ENCODE data around the gene NUDT7.

GRCh38 chr16:77744141-77744540, 21.8 kb downstream of the NUDT7 start:
- TF ChIP-seq CTCF (IDR thresholded peaks at IDR 0.05; ENCODE audit: low read length), result no peak
- no peak for TF ChIP-seq EZH2 (IDR thresholded peaks at IDR 0.05; ENCODE audit: borderline replicate concordance, low read length)

All from OCI-LY1 (cell line).